ENCODE data around the gene PLA2G6. TPM values are rescaled to one million over a fixed set of nuclear protein-coding genes. Genes with fewer than 3 reads are reported as not detected.
A peak's percentile ranks its signal among the peaks of the same experiment; 100 is the strongest.

The PLA2G6 gene
- total and polyA plus RNA-seq, 9 of the 15 experiments (the other 6 are each of a cell fraction or from before 2014, with no cell fraction given) = 0.11 to 12.2 (median 9.7) TPM

GRCh38 chr22:38193580-38193979, 11.9 kb upstream of the PLA2G6 start (continued):
- TF ChIP-seq ETV6 (IDR thresholded peaks at IDR 0.05; ENCODE audit: borderline replicate concordance in 1 of 2, low read depth in 2 of 2, low read length in 1 of 2) (no peak), ETV6 (CRISPR knock-in tag; IDR thresholded peaks at IDR 0.05; ENCODE audit: borderline replicate concordance) (no peak), MYC (IDR thresholded peaks at IDR 0.05; ENCODE audit: low read depth, low read length) (0 out of 2 replicates have a peak, but pooled peaks have one; percentile 11), MYC (CRISPR knock-in tag; IDR thresholded peaks at IDR 0.05; ENCODE audit: borderline replicate concordance, low read depth) (no peak), NR2F6 (CRISPR knock-in tag; IDR thresholded peaks at IDR 0.05) (0 out of 2 replicates have a peak, but pooled peaks have one; percentile 34), ZNF175 (CRISPR knock-in tag; IDR thresholded peaks at IDR 0.05; ENCODE audit: low read depth) (no peak), ZBTB7A (IDR thresholded peaks at IDR 0.05; ENCODE audit: borderline replicate concordance, control insufficient read depth, low read depth, low read length) (no peak), CXXC5 (CRISPR knock-in tag; IDR thresholded peaks at IDR 0.05) (peak; percentile 15; the same call in 1 of the 2 replicates), ZNF121 (CRISPR knock-in tag; conservative IDR thresholded peaks at IDR 0.05) (no peak), MIER1 (IDR thresholded peaks at IDR 0.05; ENCODE audit: low read depth) (no peak), RBM15 (IDR thresholded peaks at IDR 0.05; ENCODE audit: insufficient read depth, low read length) (no peak), ZNF586 (CRISPR knock-in tag; conservative IDR thresholded peaks at IDR 0.05) (no peak), AFF1 (IDR thresholded peaks at IDR 0.05; ENCODE audit: low read depth in 1 of 2, partially characterized antibody in 2 of 2) (no peak), NR2C2 (CRISPR knock-in tag; IDR thresholded peaks at IDR 0.05) (no peak), NR2C2 (tag; IDR thresholded peaks at IDR 0.05) (peak; percentile 92), BRCA1 (IDR thresholded peaks at IDR 0.05) (no peak), BRCA1 (CRISPR knock-in tag; IDR thresholded peaks at IDR 0.05) (no peak), CREBBP (IDR thresholded peaks at IDR 0.05; ENCODE audit: low read depth, low read length) (no peak), UBTF (IDR thresholded peaks at IDR 0.05; ENCODE audit: borderline replicate concordance in 1 of 2, low read depth in 2 of 2, low read length in 2 of 2) (no peak), MEF2D (tag; conservative IDR thresholded peaks at IDR 0.05; ENCODE audit: low read depth) (peak; percentile 95), PHF8 (IDR thresholded peaks at IDR 0.05; ENCODE audit: borderline replicate concordance, low read length) (no peak), RCOR1 (IDR thresholded peaks at IDR 0.05; ENCODE audit: borderline replicate concordance in 1 of 2, low read depth in 2 of 2, low read length in 2 of 2) (peak in 1 of 2 experiments; percentile 79; a peak in 1 of 4 replicates), NCOR1 (IDR thresholded peaks at IDR 0.05) (peak; percentile 17; the same call in 1 of the 2 replicates), BACH1 (tag; IDR thresholded peaks at IDR 0.05) (no peak)

Data from K562 (cell line).